Esophagus muscularis mucosa (tissue), 4 donors: ENCODE results near the gene HBZ. TPM values are rescaled to one million over a fixed set of nuclear protein-coding genes. Genes with fewer than 3 reads are reported as not detected.
"Not testable (repeated sequence)": the region's sequence is repeated elsewhere in the genome, so short reads cannot be mapped to it uniquely, and the experiment has no call there.

ENCODE experiments used
- DNase-seq: peaks from one replicate; pipeline ENCODE4 v3.0.0-alpha.2; 2017; ENCODE audit errors: extremely low spot score
- H3K27ac ChIP-seq, 4 donors: fragments of 200-600 bp; sonication (generic); replicated peaks in 1 of 4; 1 replicate in 3 of 4; 2 replicates in 1 of 4; pipeline ENCODE4 v1.5.1; 2016 to 2019; ENCODE audit warnings: mild to moderate bottlenecking in 1 of 4
- H3K27me3 ChIP-seq, 4 donors: fragments of 200-600 bp; sonication (generic); one replicate each; pipeline versions ENCODE4 v1.5.1 to v1.6.0; 2016 to 2019
- H3K36me3 ChIP-seq, 4 donors: fragments of 200-600 bp; sonication (generic); one replicate each; pipeline ENCODE4 v1.5.1; 2016 to 2019
- H3K4me1 ChIP-seq, 4 donors: fragments of 200-600 bp; sonication (generic); one replicate each; pipeline ENCODE4 v1.5.1; 2016 to 2019
- H3K4me3 ChIP-seq, 4 donors: fragments of 200-600 bp; sonication (generic); 1 replicate in 2 of 4; 2 replicates in 2 of 4; pipeline ENCODE4 v1.5.1; 2016 to 2019; ENCODE audit warnings: mild to moderate bottlenecking in 4 of 4, moderate library complexity in 1 of 4
- H3K9me3 ChIP-seq, 4 donors: fragments of 200-600 bp; sonication (generic); 1 replicate in 3 of 4; 2 replicates in 1 of 4; pipeline ENCODE4 v1.5.1; 2016 to 2019
- CTCF ChIP-seq, 3 experiments: fragments of 200-600 bp in 2 of 3; fragments of 450-650 bp in 1 of 3; sonication (generic) in 2 of 3; IDR thresholded peaks; one replicate each; pipeline ENCODE4 v1.5.1; 2017 to 2019; ENCODE audit warnings: antibody characterized with exemption in 3 of 3, mild to moderate bottlenecking in 2 of 3, moderate library complexity in 1 of 3
- EP300 ChIP-seq: sonication (generic); formaldehyde crosslinking; IDR thresholded peaks from one replicate; pipeline ENCODE4 v1.6.1; 2017; ENCODE audit warnings: antibody characterized with exemption
- POLR2A ChIP-seq: fragments of 450-650 bp; IDR thresholded peaks from one replicate; pipeline ENCODE4 v1.6.1; 2017; ENCODE audit warnings: antibody characterized with exemption, moderate library complexity, mild to moderate bottlenecking, low read depth
- POLR2AphosphoS5 ChIP-seq, 2 donors: sonication (generic); formaldehyde crosslinking; IDR thresholded peaks; one replicate each; pipeline ENCODE4 v1.6.1; 2017; ENCODE audit warnings: antibody characterized with exemption in 2 of 2
- WGBS: methylation state at CpG from one replicate; pipeline ENCODE4 v1.1.5; 2018; 5-methylcytosine and 5-hydroxymethylcytosine counted together
- intact Hi-C: fragments of 100-400 bp; cut with DNase I; formaldehyde crosslinking; loops from one replicate; pipeline ENCODE4 v1.15.1; 2023
- small RNA-seq, 3 donors: library from RNA; depleted of rRNA; stranded (forward); fragments of <200 nt; gene quantifications; one replicate each; pipeline ENCODE3, GENCODE V24; 2016
- total RNA-seq, 4 donors: library from RNA; depleted of rRNA; stranded (reverse); fragments of >200 nt; gene quantifications; one replicate each; pipeline versions ENCODE4 v1.1.0 to v1.2.1, GENCODE V29; 2016

Gene HBZ
- total RNA-seq, 4 donors from 2014 or later: not detected

- no peak overlapping the region for H3K4me3 ChIP-seq
- no peaks in the 10 kb centered on the region for H3K4me1 ChIP-seq
- DNase-seq: no peak
- no peaks in the 10 kb centered on the region for H3K9me3 ChIP-seq
- peaks cover 97 to 100% (median 100%) of the 10 kb centered on the region in 4 donors for H3K36me3 ChIP-seq
- H3K27ac ChIP-seq: no peak overlapping the region
- H3K27me3 ChIP-seq: no peaks in the 10 kb centered on the region
- 93% methylated on average over 15 of the region's 15 CpGs for WGBS
- TF ChIP-seq EP300 (no peak), CTCF (IDR thresholded peaks at IDR 0.05) (no peak), POLR2AphosphoS5 (IDR thresholded peaks at IDR 0.05) (no peak), POLR2A (no peak)
- intact Hi-C loops: no loop called here
These were observed 41.0 kb downstream of the HBZ start for GRCh38 chr16:193441-193840.

GRCh38 chr16:194516-194915 lies 42.1 kb downstream of the HBZ start:
- Histone ChIP-seq H3K27me3 (no peaks in the 10 kb centered on the region), H3K36me3 (peaks cover 97 to 100% (median 100%) of the 10 kb centered on the region in 4 donors)

GRCh38 chr16:200388-200787 lies 47.9 kb downstream of the HBZ start:
- H3K36me3 ChIP-seq: peaks cover 80 to 98% (median 93%) of the 10 kb centered on the region in 4 donors
- TF ChIP-seq POLR2AphosphoS5 (IDR thresholded peaks at IDR 0.05): no peak
- no peak for TF ChIP-seq POLR2A
- no peak for TF ChIP-seq CTCF (IDR thresholded peaks at IDR 0.05)
- TF ChIP-seq EP300: no peak
- no peak for DNase-seq
- H3K4me1 ChIP-seq: no peaks in the 10 kb centered on the region
- no peaks in the 10 kb centered on the region for H3K9me3 ChIP-seq
- WGBS: 92% methylated on average over 5 of the region's 5 CpGs
- H3K27ac ChIP-seq: no peak overlapping the region
- H3K4me3 ChIP-seq: no peak overlapping the region
- H3K27me3 ChIP-seq: no peaks in the 10 kb centered on the region
- intact Hi-C loops: no loop called here

More at GRCh38 chr16:194516-194915, 42.1 kb downstream of the HBZ start:
- no peaks in the 10 kb centered on the region for H3K9me3 ChIP-seq
- TF ChIP-seq CTCF (IDR thresholded peaks at IDR 0.05) (no peak), EP300 (no peak), POLR2AphosphoS5 (IDR thresholded peaks at IDR 0.05) (no peak), POLR2A (no peak)
- intact Hi-C loops: no loop called here
- no peak overlapping the region for H3K27ac ChIP-seq
- 95% methylated on average over 6 of the region's 6 CpGs for WGBS
- H3K4me1 ChIP-seq: no peaks in the 10 kb centered on the region
- no peak for DNase-seq
- H3K4me3 ChIP-seq: no peak overlapping the region

GRCh38 chr16:203246-203645 lies 50.8 kb downstream of the HBZ start:
- H3K27ac ChIP-seq: no peak overlapping the region
- no peak overlapping the region for H3K4me3 ChIP-seq
- no peak for DNase-seq
- H3K9me3 ChIP-seq: no peaks in the 10 kb centered on the region
- no peaks in the 10 kb centered on the region for H3K27me3 ChIP-seq
- peaks cover 78 to 98% (median 91%) of the 10 kb centered on the region in 4 donors for H3K36me3 ChIP-seq
- intact Hi-C loops: no loop called here
- WGBS: 94% methylated on average over 4 of the region's 4 CpGs
- TF ChIP-seq CTCF (IDR thresholded peaks at IDR 0.05) (no peak), POLR2A (no peak), POLR2AphosphoS5 (IDR thresholded peaks at IDR 0.05) (no peak), EP300 (no peak)
- H3K4me1 ChIP-seq: no peaks in the 10 kb centered on the region

- H3K36me3 ChIP-seq: peaks cover 70 to 98% (median 90%) of the 10 kb centered on the region in 4 donors
- H3K27ac ChIP-seq, H3K4me3 ChIP-seq, DNase-seq, H3K4me1 ChIP-seq, H3K9me3 ChIP-seq, H3K27me3 ChIP-seq, intact Hi-C loops: not testable (repeated sequence)
- 86% methylated on average over 9 of the region's 9 CpGs for WGBS
These were observed 51.6 kb downstream of the HBZ start for GRCh38 chr16:204046-204445.

Small RNAs within 50 kb of the gene (small RNA-seq; reads per million reads assigned to genes)
- gene RF00019: 0 reads per million in 3 donors

Other genes starting within 250 kb of the HBZ start
- gene POLR3K, start 99.0 kb upstream of the HBZ start, total RNA-seq: 1 to 10 TPM; 3.3 to 3.8 (median 3.7) TPM
- 10 to 100 TPM; 22.0 to 33.6 (median 25.7) TPM for gene SNRNP25, start 98.8 kb upstream of the HBZ start, total RNA-seq
- 10 to 100 TPM; 26.7 to 43.0 (median 30.2) TPM for gene RHBDF1, start 80.0 kb upstream of the HBZ start, total RNA-seq
- 100 to 1,000 TPM in 2 of 4 donors, 10 to 100 TPM in 2; 70.2 to 120 (median 106) TPM for gene MPG, start 74.4 kb upstream of the HBZ start, total RNA-seq
- 10 to 100 TPM; 11.1 to 20.8 (median 14.1) TPM for gene NPRL3, start 14.0 kb upstream of the HBZ start, total RNA-seq
- gene HBM, start 13.3 kb downstream of the HBZ start, total RNA-seq: 1 to 10 TPM in 1 of 4 donors, not detected in 3; 3.8 TPM
- gene HBA2, start 20.2 kb downstream of the HBZ start, total RNA-seq: 1,000 to 10,000 TPM in 1 of 4 donors, 100 to 1,000 TPM in 1, 10 to 100 TPM in 1, 1 to 10 TPM in 1; 1.7 to 1,686 (median 156) TPM
- gene HBA1, start 24.0 kb downstream of the HBZ start, total RNA-seq: 100 to 1,000 TPM in 1 of 4 donors, 10 to 100 TPM in 2, not detected in 1; 72.4 to 906 (median 98.6) TPM
- gene HBQ1, start 27.8 kb downstream of the HBZ start, total RNA-seq: 1 to 10 TPM in 1 of 4 donors, not detected in 3; 1.2 TPM
- 10 to 100 TPM; 34.8 to 60.6 (median 50.2) TPM for gene LUC7L, start 76.8 kb downstream of the HBZ start, total RNA-seq
- gene FAM234A, start 82.2 kb downstream of the HBZ start, total RNA-seq: 100 to 1,000 TPM in 1 of 4 donors, 10 to 100 TPM in 3; 61.0 to 129 (median 78.1) TPM
- 10 to 100 TPM in 2 of 4 donors, 1 to 10 TPM in 2; 7.1 to 18.2 (median 11.0) TPM for gene RGS11, start 123.3 kb downstream of the HBZ start, total RNA-seq
- 1 to 10 TPM in 3 of 4 donors, under 1 TPM in 1; 0.80 to 4.8 (median 3.0) TPM for gene ARHGDIG, start 127.9 kb downstream of the HBZ start, total RNA-seq
- gene PDIA2, start 130.5 kb downstream of the HBZ start, total RNA-seq: 1 to 10 TPM in 2 of 4 donors, under 1 TPM in 1, not detected in 1; 0.23 to 1.2 (median 1.0) TPM
- gene AXIN1, start 200.1 kb downstream of the HBZ start, total RNA-seq: 10 to 100 TPM; 24.1 to 56.2 (median 44.1) TPM
- gene MRPL28, start 217.9 kb downstream of the HBZ start, total RNA-seq: 10 to 100 TPM; 53.6 to 93.8 (median 69.5) TPM
- 10 to 100 TPM; 32.8 to 53.5 (median 46.3) TPM for gene PGAP6, start 229.3 kb downstream of the HBZ start, total RNA-seq
- gene NME4, start 244.6 kb downstream of the HBZ start, total RNA-seq: 100 to 1,000 TPM; 114 to 158 (median 124) TPM
- 10 to 100 TPM; 11.8 to 18.3 (median 17.4) TPM for gene DECR2, start 249.2 kb downstream of the HBZ start, total RNA-seq